Activated CD4-positive, CD25-positive, alpha-beta regulatory T cell (primary cell): Measurements from ENCODE around the gene CRY2.

Experiments used
- DNase-seq, 4 experiments: peaks; one replicate each; lab custom pipeline; 2025; lab: John Stamatoyannopoulos, UW

The CRY2 gene

DNA sequence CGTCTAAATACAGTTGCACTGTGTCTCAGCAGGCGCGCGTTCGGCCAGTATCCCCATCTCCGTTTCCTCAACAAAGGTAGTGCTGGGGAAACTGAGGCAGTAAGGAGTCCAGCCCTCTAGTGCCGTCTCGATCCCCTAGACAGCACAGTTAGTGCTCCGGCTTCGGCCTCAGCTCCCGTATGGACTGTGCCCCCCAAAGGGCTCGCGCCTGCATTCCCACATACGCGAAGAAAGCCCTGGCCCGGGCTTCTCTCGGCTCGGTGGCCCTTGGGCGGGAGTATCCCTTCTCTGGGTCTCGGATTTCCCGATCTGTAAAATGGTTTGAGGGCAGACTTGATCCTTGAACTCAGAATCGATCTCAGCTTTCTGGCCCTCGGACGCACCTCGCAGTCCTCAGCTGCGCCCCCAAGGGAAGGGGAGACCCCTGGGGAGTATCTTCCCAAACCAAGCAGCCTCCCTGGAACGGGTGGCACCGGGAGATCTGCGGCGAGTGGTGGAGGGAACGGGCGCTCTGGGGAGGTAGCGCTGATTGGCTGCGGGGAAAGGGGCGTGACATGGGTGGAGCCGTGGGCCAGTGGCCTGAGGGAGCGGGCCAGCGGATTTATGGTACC is 71.2 kb downstream of the CRY2 start:
- DNase-seq = peak in 2 of 4 experiments; percentile 23 to 46

DNA sequence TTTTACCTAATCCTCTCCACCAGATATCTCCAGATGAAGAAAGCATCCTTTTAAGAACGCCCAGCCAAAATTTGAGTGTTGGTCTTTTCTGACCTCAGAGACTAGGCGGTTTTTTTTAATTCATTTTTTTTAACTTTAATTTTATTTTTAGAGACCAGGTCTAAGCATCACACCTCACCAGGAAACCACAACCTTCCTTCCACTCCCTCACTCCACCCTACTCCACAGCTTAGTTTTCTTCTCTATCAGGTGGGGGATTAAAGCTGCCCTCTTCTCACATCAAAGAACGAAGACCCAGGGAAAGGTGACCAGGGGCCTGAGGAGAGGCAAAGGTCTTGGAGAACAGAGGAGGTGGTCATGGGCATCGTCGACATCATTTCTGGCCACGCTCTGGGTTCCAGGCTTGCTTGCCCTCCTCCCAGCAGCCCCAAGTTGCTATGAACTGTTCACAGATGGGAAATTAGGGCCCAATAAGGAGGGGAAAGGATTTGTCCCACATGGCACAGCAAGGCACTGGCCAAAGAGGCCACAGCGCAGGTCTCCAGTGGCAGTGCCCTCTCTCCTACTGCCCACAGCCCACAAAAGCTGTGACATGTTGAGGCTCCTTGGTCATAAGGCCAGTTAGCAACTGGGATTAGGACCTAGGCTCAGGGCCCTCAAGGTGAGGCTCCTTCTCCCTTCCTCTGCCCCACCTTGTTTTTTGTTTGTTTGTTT is 71.8 kb downstream of the CRY2 start:
- DNase-seq = no peak

DNA sequence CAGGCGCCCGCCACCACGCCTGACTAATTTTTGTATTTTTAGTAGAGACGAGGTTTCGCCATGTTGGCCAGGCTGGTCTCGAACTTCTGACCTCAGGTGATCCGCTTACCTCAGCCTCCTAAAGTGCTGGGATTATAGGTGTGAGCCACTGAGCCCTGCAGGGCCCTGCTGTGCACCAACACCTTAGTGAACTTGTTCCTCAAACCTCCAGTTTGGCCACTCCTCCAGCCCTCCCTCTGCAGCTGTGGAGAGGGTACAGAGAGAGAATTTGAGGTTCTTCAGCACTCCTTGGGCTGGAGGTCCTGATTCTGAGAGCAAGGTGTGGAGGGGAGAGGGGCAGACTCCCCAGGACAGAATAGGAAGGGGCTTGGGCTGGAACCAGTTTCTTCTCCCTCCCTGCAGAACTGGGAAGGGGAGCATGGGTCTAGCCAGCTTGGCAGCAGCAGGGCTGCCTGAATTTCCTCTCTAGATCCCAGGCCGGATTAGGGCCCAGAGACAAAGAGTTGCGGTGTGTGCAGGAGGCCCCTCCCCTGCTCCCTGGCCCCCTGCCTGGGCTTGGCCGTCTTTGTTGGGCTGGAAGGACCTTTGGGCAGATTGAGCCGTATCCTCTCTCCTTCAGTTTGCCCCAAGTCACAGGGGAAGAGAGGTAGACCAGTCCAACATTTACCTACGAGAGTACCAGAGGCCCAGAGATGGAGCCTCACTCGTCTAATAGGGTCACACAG is 72.7 kb downstream of the CRY2 start:
- DNase-seq = no peak

GRCh38 chr11:45920531-45921477 is 73.5 kb downstream of the CRY2 start:
- DNase-seq = no peak

- no peak for DNase-seq
Observed at GRCh38 chr11:45921561-45922424, 74.5 kb downstream of the CRY2 start.

DNA sequence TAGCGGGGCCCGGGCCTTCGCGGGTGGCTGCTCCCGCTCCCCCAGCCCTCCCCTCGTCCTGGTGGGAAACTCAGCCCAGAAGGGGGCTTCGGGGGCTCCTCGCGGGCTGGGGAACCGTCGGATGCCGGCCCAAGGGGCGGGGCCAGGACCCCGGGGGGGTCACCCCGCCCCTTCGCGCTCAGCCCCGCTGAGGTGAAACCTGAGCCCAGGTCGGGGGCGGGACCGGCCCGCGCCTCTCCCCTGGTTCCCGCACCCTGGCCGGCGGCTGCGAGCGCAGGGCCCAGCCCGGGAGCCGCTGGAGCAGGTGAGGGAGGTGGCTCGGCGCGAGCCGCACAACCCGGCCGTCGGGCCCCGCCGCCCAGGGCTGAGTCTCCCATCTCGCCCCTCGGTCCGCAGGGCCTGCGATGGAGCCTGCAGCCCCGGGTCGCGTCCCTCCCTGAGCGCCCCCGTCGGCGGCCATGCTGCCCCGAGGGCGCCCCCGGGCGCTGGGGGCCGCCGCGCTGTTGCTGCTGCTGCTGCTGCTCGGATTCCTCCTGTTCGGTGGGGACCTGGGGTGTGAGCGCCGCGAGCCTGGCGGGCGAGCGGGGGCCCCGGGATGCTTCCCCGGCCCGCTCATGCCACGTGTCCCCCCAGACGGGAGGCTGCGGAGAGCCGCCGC is 75.3 kb downstream of the CRY2 start, which contains the start of gene LARGE2:
LARGE2 (plus strand) TSS at position 232 of the 658 bp plus-strand sequence; CDS start at position 459, 227 bp downstream.
- DNase-seq = no peak

DNA sequence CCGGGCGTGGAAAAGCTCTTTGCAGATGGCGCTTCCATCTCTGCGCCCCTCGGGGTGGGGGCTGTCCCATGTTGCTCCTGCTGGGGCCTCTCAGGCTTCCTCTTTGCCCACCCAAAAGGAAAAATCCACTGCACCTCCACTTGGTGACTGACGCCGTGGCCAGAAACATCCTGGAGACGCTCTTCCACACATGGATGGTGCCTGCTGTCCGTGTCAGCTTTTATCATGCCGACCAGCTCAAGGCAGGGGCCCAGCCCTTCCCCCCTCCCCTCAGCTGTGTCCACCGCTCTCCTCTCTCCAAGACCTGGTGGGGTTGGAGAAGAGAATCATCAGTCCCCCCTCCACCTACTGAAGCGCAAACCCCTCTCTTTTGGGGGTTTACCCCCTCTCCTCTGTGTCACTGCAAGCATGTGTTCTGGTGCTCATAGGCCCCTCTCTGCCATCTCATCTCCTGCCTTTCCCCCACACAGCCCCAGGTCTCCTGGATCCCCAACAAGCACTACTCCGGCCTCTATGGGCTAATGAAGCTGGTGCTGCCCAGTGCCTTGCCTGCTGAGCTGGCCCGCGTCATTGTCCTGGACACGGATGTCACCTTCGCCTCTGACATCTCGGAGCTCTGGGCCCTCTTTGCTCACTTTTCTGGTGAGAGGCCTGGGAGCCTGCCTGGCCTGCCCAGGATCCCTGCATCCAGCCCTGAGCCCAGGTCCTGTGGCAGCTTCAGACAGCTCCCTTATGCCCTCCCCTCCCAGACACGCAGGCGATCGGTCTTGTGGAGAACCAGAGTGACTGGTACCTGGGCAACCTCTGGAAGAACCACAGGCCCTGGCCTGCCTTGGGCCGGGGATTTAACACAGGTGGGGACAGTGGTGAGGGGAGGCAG is 77.0 kb downstream of the CRY2 start:
- no peak for DNase-seq

DNA sequence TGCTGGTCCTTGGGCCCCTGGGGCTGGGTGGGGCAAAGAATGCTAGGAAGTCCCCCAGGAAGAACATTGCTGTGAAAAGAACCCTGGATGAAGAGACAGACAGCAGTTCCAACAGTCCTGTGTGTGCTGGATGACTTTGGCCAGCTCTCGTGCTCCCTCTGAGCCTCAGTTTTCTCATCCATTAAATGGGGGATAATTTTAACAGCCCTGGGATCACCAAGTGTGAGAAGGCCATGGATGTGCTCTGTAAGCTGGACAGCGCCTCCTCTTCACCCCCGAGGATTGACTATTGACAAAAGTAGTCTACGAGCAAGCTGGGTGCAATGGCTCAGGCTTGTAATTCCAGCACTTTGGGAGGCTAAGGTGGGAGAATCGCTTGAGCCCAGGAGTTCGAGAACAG is 77.7 kb downstream of the CRY2 start:
- DNase-seq = no peak

DNA sequence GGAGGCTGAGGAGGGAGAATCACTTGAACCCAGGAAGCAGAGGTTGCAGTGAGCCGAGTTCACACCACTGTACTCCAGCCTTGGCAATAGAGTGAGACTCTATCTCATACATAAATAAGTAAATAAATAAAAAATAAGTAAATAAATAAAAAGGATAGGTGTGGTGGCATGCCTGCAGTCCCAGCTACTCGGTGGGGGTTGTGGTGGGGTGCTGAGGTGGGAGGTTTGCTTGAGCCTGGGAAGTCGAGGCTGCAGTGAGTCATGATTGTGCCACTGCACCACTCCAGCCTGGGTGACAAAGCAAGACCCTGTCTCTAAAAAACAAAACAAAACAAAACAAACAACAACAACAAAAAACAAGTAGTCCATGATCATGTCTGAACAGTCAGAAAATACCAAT is 78.3 kb downstream of the CRY2 start:
- no peak for DNase-seq

GRCh38 chr11:45926001-45926401 is 78.7 kb downstream of the CRY2 start:
- DNase-seq = no peak

- no peak for DNase-seq
Observed at GRCh38 chr11:45926536-45927331, 79.5 kb downstream of the CRY2 start.

- no peak for DNase-seq
Observed at GRCh38 chr11:45927332-45927683, 80.0 kb downstream of the CRY2 start.

DNA sequence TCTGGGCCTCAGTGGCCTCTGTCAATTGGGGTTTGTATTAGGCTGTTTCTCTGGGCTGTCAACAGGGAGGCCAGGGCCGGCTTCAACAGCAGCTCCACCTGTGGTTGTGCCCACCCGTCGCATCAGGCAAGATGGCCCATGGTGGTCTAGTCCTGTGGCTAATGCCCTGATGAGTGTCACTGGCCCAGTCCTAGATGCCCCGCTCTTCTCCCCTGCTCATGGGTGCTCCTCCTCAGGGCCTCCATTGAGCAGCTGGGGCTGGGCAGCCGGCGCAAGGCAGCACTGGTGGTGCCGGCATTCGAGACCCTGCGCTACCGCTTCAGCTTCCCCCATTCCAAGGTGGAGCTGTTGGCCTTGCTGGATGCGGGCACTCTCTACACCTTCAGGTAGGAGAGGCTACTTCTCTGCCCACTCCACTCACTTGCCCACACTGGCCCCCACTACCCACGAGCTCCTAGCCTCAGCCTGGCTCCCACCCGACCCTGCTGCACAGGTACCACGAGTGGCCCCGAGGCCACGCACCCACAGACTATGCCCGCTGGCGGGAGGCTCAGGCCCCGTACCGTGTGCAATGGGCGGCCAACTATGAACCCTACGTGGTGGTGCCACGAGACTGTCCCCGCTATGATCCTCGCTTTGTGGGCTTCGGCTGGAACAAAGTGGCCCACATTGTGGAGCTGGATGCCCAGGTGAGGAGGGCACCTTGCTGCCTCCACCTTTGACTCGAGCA is 80.6 kb downstream of the CRY2 start:
- DNase-seq = no peak

DNA sequence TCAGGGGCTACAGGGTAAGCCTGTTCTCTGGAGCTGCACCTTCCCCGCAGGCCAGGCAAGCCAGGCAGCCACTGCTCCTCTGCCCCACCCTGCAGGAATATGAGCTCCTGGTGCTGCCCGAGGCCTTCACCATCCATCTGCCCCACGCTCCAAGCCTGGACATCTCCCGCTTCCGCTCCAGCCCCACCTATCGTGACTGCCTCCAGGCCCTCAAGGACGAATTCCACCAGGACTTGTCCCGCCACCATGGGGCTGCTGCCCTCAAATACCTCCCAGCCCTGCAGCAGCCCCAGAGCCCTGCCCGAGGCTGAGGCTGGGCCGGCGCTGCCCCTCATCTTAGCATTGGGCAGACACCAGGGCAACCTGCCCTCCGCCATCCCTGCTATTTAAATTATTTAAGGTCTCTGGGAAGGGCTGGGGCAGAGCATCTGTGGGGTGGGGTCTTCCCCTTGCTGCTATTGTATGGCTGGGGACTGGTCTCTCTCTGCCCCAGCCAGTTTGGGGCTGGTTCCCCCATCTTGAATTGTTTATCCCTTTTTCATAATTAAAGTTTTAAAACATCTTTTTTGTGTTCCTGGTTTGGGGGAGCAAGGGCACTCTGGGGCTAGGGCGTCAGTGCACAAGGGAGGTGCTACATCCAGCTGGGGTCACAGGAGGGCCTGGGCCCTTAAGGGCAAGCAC is 81.4 kb downstream of the CRY2 start:
- DNase-seq = no peak

DNA sequence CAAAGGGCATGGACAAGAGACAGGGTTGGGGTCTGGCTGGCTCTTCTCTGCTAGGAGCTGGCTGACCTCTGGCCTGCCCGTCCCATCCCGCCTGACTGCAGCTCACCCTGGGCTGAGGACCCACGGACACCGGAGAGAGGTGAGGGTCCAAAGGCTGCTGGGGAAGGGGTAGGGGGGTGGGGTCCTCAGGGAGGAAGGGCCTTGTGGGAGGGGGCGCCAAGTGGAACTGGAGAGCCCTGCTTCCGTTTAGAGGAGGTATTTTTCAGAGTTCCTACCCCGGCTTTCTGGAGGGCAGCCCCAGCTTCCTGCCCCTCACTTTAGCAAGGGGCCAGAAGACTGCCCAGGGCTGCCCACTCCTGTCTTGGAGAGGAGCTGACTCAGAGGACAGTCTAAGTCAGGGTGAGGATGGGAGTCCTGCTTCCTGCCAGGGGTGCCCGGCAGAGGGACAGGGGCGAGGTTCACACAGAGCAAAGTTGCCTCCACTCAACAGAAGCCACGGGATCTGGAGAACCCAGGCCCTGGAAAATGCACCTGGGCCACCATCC is 82.3 kb downstream of the CRY2 start:
- no peak for DNase-seq

- no peak for DNase-seq
Observed at GRCh38 chr11:45930031-45930794, 82.9 kb downstream of the CRY2 start.
